RWPE2 (cell line): Measurements from ENCODE around the gene AQP11.
"Not testable (repeated sequence)": the region's sequence is repeated elsewhere in the genome, so short reads cannot be mapped to it uniquely, and the experiment has no call there.

Experiments used
- ATAC-seq: fragments of 200-7000 bp; cut with Tn5 transposase; 3 replicates; pipeline ENCODE4 v1.9.1; 2021; ENCODE audit warnings: low read depth
- DNase-seq: peaks from one replicate; pipeline ENCODE4 v3.0.0-alpha.2; 2020; ENCODE audit warnings: low spot score
- H3K27ac ChIP-seq: fragments of 450-650 bp; 2 replicates; pipeline ENCODE4 v1.5.1; 2017; ENCODE audit warnings: mild to moderate bottlenecking; ENCODE audit not compliant: poor library complexity, severe bottlenecking
- H3K27me3 ChIP-seq: fragments of 250-450 bp; sonication (Bioruptor Pico); 2 replicates; pipeline ENCODE4 v1.5.1; 2021; ENCODE audit warnings: mild to moderate bottlenecking, moderate library complexity; ENCODE audit not compliant: insufficient read depth, poor library complexity, severe bottlenecking
- H3K36me3 ChIP-seq: fragments of 250-450 bp; sonication (Bioruptor Pico); 2 replicates; pipeline ENCODE4 v1.5.1; 2020; ENCODE audit warnings: low read depth, mild to moderate bottlenecking, moderate library complexity
- H3K4me1 ChIP-seq: fragments of 250-450 bp; sonication (Bioruptor Pico); 2 replicates; pipeline ENCODE4 v1.5.1; 2021; ENCODE audit warnings: mild to moderate bottlenecking, moderate library complexity; ENCODE audit not compliant: insufficient read depth, poor library complexity, severe bottlenecking
- H3K4me3 ChIP-seq: fragments of 250-450 bp; sonication (Bioruptor Pico); 2 replicates; pipeline ENCODE4 v1.5.1; 2021; ENCODE audit warnings: mild to moderate bottlenecking, moderate library complexity; ENCODE audit not compliant: severe bottlenecking
- H3K9me3 ChIP-seq: fragments of 250-450 bp; sonication (Bioruptor Pico); 2 replicates; pipeline ENCODE4 v1.5.1; 2021; ENCODE audit warnings: mild to moderate bottlenecking, moderate library complexity; ENCODE audit not compliant: severe bottlenecking
- TF ChIP-seq, protein P1 (sequence below): fragments of 450-650 bp; IDR thresholded peaks from one replicate; pipeline ENCODE4 v1.5.1; 2017; ENCODE audit warnings: mild to moderate bottlenecking, moderate library complexity; ENCODE audit not compliant: poor library complexity, severe bottlenecking

The AQP11 gene

DNA sequence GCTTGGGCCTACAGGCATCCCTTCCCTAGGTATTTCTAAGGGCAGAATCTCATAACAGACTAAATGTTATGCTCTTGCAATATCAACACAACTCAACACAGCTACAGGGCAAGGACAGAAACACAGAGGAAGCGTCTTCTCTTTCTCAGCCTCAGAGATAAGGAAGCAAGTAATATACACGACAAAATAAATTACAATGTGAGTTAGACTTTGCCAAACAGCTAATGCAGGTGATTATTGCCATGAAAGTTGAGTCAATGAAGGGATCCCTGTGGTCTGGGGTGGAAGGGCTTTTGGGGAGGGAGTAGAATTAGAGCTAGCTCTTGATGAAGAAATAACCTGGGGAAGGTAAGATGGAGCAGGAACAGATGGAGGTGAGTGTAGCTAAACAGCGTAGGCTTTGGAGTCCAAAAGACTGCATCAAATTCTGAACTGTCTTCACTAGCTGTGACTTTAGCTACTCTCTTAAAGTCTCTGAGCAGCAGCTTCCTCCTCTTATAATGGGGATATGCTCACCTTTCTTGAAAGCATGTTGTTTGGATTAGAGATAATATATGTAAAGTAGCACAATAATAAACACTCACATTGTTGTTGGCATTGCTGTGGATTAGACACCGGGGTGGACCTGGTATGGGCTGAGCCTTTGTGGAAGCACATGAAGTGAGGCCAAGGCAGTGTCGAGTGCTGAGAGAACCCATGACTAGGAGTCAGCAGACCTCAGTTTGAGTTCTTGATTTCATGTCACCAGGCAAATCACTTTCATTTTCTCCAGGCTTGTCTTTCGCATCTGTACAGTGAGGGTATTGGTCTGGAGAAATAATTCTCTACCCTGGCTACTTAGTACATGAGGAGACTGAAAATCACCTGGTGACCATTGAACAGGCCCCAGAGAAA lies 41.0 kb upstream of the AQP11 start:
- Histone ChIP-seq H3K9me3 (no peaks in the 10 kb centered on the region), H3K4me1 (no peaks in the 10 kb centered on the region), H3K27ac (no peak overlapping the region), H3K4me3 (no peak overlapping the region), H3K27me3 (no peaks in the 10 kb centered on the region), H3K36me3 (no peaks in the 10 kb centered on the region)
- DNase-seq (no peak), ATAC-seq (no peak)
- TF ChIP-seq, protein P1, sequence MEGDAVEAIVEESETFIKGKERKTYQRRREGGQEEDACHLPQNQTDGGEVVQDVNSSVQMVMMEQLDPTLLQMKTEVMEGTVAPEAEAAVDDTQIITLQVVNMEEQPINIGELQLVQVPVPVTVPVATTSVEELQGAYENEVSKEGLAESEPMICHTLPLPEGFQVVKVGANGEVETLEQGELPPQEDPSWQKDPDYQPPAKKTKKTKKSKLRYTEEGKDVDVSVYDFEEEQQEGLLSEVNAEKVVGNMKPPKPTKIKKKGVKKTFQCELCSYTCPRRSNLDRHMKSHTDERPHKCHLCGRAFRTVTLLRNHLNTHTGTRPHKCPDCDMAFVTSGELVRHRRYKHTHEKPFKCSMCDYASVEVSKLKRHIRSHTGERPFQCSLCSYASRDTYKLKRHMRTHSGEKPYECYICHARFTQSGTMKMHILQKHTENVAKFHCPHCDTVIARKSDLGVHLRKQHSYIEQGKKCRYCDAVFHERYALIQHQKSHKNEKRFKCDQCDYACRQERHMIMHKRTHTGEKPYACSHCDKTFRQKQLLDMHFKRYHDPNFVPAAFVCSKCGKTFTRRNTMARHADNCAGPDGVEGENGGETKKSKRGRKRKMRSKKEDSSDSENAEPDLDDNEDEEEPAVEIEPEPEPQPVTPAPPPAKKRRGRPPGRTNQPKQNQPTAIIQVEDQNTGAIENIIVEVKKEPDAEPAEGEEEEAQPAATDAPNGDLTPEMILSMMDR = peak; percentile 62

DNA sequence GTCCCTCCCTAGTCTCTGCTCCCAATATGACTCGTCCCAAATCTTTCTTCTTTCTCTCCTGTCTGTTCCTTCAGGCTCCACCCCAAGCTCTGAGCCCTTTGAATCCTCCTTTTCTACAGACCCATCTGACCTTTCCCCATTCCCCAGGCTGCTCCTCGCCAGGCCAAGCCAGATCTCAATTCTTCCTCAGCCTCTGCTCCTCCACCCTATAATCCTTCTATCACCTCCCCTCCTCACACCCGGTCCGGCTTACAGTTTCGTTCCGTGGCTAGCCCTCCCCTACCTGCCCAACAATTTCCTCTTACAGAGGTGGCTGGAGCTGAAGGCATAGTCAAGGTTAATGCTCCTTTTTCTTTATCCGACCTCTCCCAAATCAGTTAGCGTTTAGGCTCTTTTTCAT lies 38.3 kb upstream of the AQP11 start:
- DNase-seq, H3K27ac ChIP-seq, ATAC-seq, H3K4me1 ChIP-seq, H3K4me3 ChIP-seq, H3K27me3 ChIP-seq, H3K9me3 ChIP-seq, H3K36me3 ChIP-seq: not testable (repeated sequence)

DNA sequence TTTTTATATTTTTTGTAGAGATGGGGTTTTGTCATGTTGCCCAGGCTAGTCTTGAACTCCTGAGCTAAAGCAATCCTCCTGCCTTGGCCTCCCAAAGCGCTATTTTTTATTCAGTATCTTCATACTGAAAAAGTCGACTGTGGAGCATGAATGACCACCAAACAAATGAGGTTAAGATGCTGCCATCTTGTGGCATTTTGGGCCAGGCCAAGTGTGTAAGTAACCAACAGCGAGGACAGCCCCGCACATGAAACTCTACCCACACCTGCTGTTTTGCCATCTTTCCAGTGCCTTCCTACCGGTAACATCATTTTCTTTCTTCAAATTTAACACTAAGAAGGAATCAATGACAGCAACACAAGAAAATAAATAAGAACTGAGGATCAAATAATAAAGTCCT lies 32.2 kb upstream of the AQP11 start:
- no peak for ATAC-seq
- Histone ChIP-seq H3K4me3 (no peak overlapping the region), H3K27me3 (no peaks in the 10 kb centered on the region), H3K36me3 (no peaks in the 10 kb centered on the region), H3K27ac (no peak overlapping the region), H3K9me3 (no peaks in the 10 kb centered on the region), H3K4me1 (peaks cover 12% of the 10 kb centered on the region)
- TF ChIP-seq, protein P1 = peak; percentile 46
- DNase-seq = no peak

DNA sequence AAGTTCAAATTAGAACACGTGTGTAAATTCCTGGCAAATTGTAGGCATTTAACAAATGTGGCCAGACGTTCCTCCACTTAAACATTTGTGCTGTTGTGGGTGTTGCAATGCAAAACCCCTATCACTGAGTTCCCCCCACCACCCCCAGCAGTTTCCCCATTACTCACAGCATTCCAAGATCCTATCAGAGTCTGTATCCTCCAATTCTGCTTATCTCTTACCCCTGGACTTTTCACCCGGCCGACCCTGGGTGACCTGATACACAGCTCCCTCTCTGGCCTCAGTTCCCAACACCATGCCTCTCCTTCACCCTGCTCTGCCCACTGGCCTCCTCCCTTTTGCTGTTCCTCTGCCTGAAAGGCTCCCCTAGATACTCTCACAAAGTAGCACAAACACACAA lies 31.4 kb upstream of the AQP11 start:
- no peaks in the 10 kb centered on the region for H3K36me3 ChIP-seq
- H3K4me1 ChIP-seq = peaks cover 12% of the 10 kb centered on the region
- no peaks in the 10 kb centered on the region for H3K9me3 ChIP-seq
- TF ChIP-seq, protein P1 = no peak
- ATAC-seq = no peak
- H3K27me3 ChIP-seq = no peaks in the 10 kb centered on the region
- H3K27ac ChIP-seq = no peak overlapping the region
- no peak overlapping the region for H3K4me3 ChIP-seq
- no peak for DNase-seq

DNA sequence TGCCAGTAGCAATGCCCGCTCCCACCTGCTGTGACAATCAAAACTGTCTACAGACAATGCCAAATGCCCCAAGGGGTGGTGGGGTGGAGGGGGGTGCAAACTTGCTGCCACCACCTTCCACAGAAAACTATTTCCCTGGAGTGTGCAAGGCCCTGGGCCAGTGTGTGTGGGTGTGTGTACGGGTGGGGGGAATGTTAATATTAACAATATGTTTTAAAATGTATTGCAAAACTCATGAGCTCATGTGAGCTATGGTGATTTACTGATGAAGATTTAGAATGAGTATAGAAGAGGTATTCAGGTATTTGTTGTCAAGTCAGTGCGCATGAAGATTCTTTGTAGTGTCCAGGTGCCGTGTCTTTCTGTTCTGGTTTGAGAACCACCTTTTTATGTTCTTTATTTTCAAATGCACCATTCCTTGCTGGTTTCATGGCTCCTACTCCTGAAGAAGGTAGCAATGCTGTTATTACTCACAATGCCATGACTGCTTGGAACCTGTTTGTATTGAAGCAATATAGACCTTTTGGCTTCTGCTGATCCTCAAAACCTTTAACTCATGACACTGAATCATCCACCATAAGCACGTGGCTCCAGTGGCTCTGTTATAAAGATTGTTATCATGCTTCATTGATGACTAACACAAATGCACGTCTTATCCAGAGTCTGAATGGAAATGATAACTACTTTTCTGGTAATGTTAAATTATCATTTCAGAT lies 29.9 kb upstream of the AQP11 start:
- peaks cover 12% of the 10 kb centered on the region for H3K4me1 ChIP-seq
- H3K27me3 ChIP-seq = no peaks in the 10 kb centered on the region
- no peaks in the 10 kb centered on the region for H3K36me3 ChIP-seq
- ATAC-seq = peak; percentile 77
- H3K9me3 ChIP-seq = no peaks in the 10 kb centered on the region
- H3K27ac ChIP-seq = peak overlapping the region; percentile 45
- DNase-seq = no peak
- TF ChIP-seq, protein P1 = no peak
- H3K4me3 ChIP-seq = no peak overlapping the region
